SK-N-SH (cell line): Measurements from ENCODE around the gene DAPP1. TPM values are rescaled to one million over a fixed set of nuclear protein-coding genes. Genes with fewer than 3 reads are reported as not detected.

ENCODE experiments used
- CTCF ChIA-PET: fragments of 300-600, 350-600 bp; formaldehyde crosslinking; extraction: SDS; loops from one replicate; lab custom pipeline; 2021; lab: Yijun Ruan, JAX
- POLR2A ChIA-PET: fragments of 350-600 bp; sonication (Branson Sonifier 250); formaldehyde crosslinking; extraction: SDS; loops from one replicate; lab custom pipeline; 2020; ENCODE audit warnings: antibody characterized with exemption, inconsistent platforms; lab: Yijun Ruan, JAX
- DNase-seq: peaks from one replicate; pipeline ENCODE4 v3.0.0; 2012
- H2AFZ ChIP-seq: fragments of 200-600 bp; sonication (generic); 2 replicates; pipeline ENCODE4 v1.8.1; 2016; ENCODE audit warnings: antibody characterized with exemption, mild to moderate bottlenecking, low read depth
- H3F3A ChIP-seq: fragments of 200-600 bp; sonication (generic); replicated peaks from 2 replicates; pipeline ENCODE3; 2016; ENCODE audit warnings: antibody characterized with exemption, mild to moderate bottlenecking; ENCODE audit not compliant: insufficient read depth
- H3K27ac ChIP-seq, 2 experiments: fragments of 200-500 bp in 1 of 2; fragments of 200-600 bp in 1 of 2; sonication (Bioruptor generic) in 1 of 2; sonication (generic), shearing (Covaris generic) in 1 of 2; 2 replicates each; pipeline versions ENCODE4 v1.5.1 to v1.6.1; 2014 to 2016; ENCODE audit warnings: low read depth in 2 of 2, inconsistent platforms in 1 of 2, low read length in 1 of 2, mild to moderate bottlenecking in 1 of 2, mixed read lengths in 1 of 2
- H3K27me3 ChIP-seq: fragments of 200-600 bp; sonication (generic), shearing (Covaris generic); 2 replicates; pipeline ENCODE4 v1.6.1; 2016; ENCODE audit warnings: mixed run types; ENCODE audit not compliant: insufficient read depth
- H3K36me3 ChIP-seq, 2 experiments: fragments of 200-500 bp in 1 of 2; fragments of 200-600 bp in 1 of 2; sonication (Bioruptor generic) in 1 of 2; sonication (generic) in 1 of 2; replicated peaks in 1 of 2; 2 replicates each; pipeline versions ENCODE3 to v1.5.1; 2014 to 2016; ENCODE audit warnings: low read length in 1 of 2, mild to moderate bottlenecking in 1 of 2; ENCODE audit not compliant: insufficient read depth in 2 of 2, control insufficient read depth in 1 of 2
- H3K4me1 ChIP-seq, 2 experiments: fragments of 200-500 bp in 1 of 2; fragments of 200-600 bp in 1 of 2; sonication (Bioruptor generic) in 1 of 2; sonication (generic), shearing (Covaris generic) in 1 of 2; 2 replicates each; pipeline versions ENCODE4 v1.5.1 to v1.6.1; 2014 to 2016; ENCODE audit warnings: low read depth in 1 of 2, low read length in 1 of 2, mixed run types in 1 of 2; ENCODE audit not compliant: insufficient read depth in 2 of 2, control insufficient read depth in 1 of 2
- H3K4me2 ChIP-seq: fragments of 200-600 bp; sonication (generic), shearing (Covaris generic); 2 replicates; pipeline ENCODE4 v1.6.1; 2017; ENCODE audit warnings: mixed run types
- H3K4me3 ChIP-seq, 2 experiments: fragments of 200-500 bp in 1 of 2; fragments of 200-600 bp in 1 of 2; sonication (Bioruptor generic) in 1 of 2; sonication (generic), shearing (Covaris generic) in 1 of 2; 2 replicates each; pipeline versions ENCODE4 v1.5.1 to v1.8.1; 2014 to 2016; ENCODE audit warnings: low read depth in 2 of 2, inconsistent platforms in 1 of 2, low read length in 1 of 2, mild to moderate bottlenecking in 1 of 2, mixed read lengths in 1 of 2, moderate library complexity in 1 of 2
- H3K79me2 ChIP-seq: fragments of 200-600 bp; sonication (generic); 2 replicates; pipeline ENCODE4 v1.8.1; 2017; ENCODE audit warnings: mild to moderate bottlenecking; ENCODE audit not compliant: insufficient read depth
- H3K9ac ChIP-seq: fragments of 200-600 bp; sonication (generic); 2 replicates; pipeline ENCODE4 v1.6.1; 2017; ENCODE audit warnings: mixed run types
- H3K9me2 ChIP-seq: fragments of 200-600 bp; sonication (generic); 2 replicates; pipeline ENCODE4 v1.6.1; 2017; ENCODE audit warnings: mixed run types
- H3K9me3 ChIP-seq: fragments of 200-600 bp; sonication (generic); 2 replicates; pipeline ENCODE4 v1.6.1; 2017; ENCODE audit warnings: mixed run types, mild to moderate bottlenecking, moderate library complexity
- H4K20me1 ChIP-seq: fragments of 200-600 bp; sonication (generic); 2 replicates; pipeline ENCODE4 v1.6.1; 2017; ENCODE audit warnings: mild to moderate bottlenecking, mixed run types; ENCODE audit not compliant: insufficient read depth
- ELF1 ChIP-seq: IDR thresholded peaks from 2 replicates; pipeline ENCODE4 v1.4.0; 2012
- EP300 ChIP-seq, 2 experiments: IDR thresholded peaks; 2 replicates each; pipeline versions ENCODE4 v1.4.0 to v1.6.1; 2012; ENCODE audit warnings: borderline replicate concordance in 1 of 2, low read depth in 1 of 2, low read length in 1 of 2
- FOSL2 ChIP-seq: IDR thresholded peaks from 2 replicates; pipeline ENCODE4 v1.4.0; 2012; ENCODE audit warnings: low read depth, mild to moderate bottlenecking, moderate library complexity, borderline replicate concordance
- GABPA ChIP-seq: IDR thresholded peaks from 2 replicates; pipeline ENCODE4 v1.4.0; 2012; ENCODE audit warnings: low read depth, mild to moderate bottlenecking
- GATA2 ChIP-seq: sonication (generic); formaldehyde crosslinking; IDR thresholded peaks from 2 replicates; pipeline ENCODE4 v1.5.0; 2020; ENCODE audit warnings: mild to moderate bottlenecking, missing genetic modification reagents
- JUND ChIP-seq: IDR thresholded peaks from 2 replicates; pipeline ENCODE4 v1.4.0; 2012
- MEF2A ChIP-seq: IDR thresholded peaks from 2 replicates; pipeline ENCODE4 v1.4.0; 2012; ENCODE audit warnings: low read depth, borderline replicate concordance
- NFIC ChIP-seq: IDR thresholded peaks from 2 replicates; pipeline ENCODE4 v1.4.0; 2012; ENCODE audit warnings: borderline replicate concordance
- NRF1 ChIP-seq: IDR thresholded peaks from 2 replicates; pipeline ENCODE4 v1.6.1; 2012; ENCODE audit warnings: low read depth, mild to moderate bottlenecking, low read length
- POLR2AphosphoS5 ChIP-seq: IDR thresholded peaks from 2 replicates; pipeline ENCODE4 v1.6.1; 2012; ENCODE audit warnings: low read depth, low read length
- SIN3A ChIP-seq: IDR thresholded peaks from 2 replicates; pipeline ENCODE4 v1.6.1; 2012; ENCODE audit warnings: low read depth, mild to moderate bottlenecking, low read length, moderate library complexity, borderline replicate concordance
- SMC3 ChIP-seq: IDR thresholded peaks from 2 replicates; pipeline ENCODE4 v1.6.1; 2012; ENCODE audit warnings: low read depth, low read length, improper control_type of control experiment
- TAF1 ChIP-seq: IDR thresholded peaks from 2 replicates; pipeline ENCODE4 v1.6.1; 2012; ENCODE audit warnings: low read depth, mild to moderate bottlenecking, low read length, moderate library complexity, borderline replicate concordance
- YY1 ChIP-seq: IDR thresholded peaks from 2 replicates; pipeline ENCODE4 v1.4.0; 2012; ENCODE audit warnings: low read depth, mild to moderate bottlenecking
- WGBS: methylation state at CpG from one replicate; pipeline ENCODE4 v1.1.6; 2017; ENCODE audit warnings: low lambda C conversion rate; 5-methylcytosine and 5-hydroxymethylcytosine counted together
- polyA plus RNA-seq, 3 experiments: library from polyadenylated mRNA; depleted of rRNA; stranded (reverse); fragments of >200 nt; gene quantifications; 2 replicates each; pipeline ENCODE4 v1.2.3, GENCODE V29; 2012
- TF ChIP-seq, protein P1 (sequence below): fragments of 200-600 bp; sonication (generic); IDR thresholded peaks from 2 replicates; pipeline ENCODE4 v1.6.1; 2017; ENCODE audit warnings: antibody characterized with exemption, mild to moderate bottlenecking, moderate library complexity
- TF ChIP-seq, protein P2 (sequence below): IDR thresholded peaks from 2 replicates; pipeline ENCODE4; 2012
- TF ChIP-seq, protein P3 (sequence below): fragments of 150-350 bp; IDR thresholded peaks from 2 replicates; pipeline ENCODE4 v1.6.1; 2016; ENCODE audit warnings: mild to moderate bottlenecking, low read depth, low read length
- TF ChIP-seq, protein P4 (sequence below): IDR thresholded peaks from 2 replicates; pipeline ENCODE4 v1.4.0; 2012; ENCODE audit warnings: low read depth, borderline replicate concordance
- TF ChIP-seq, protein P5 (sequence below): IDR thresholded peaks from 2 replicates; pipeline ENCODE4 v1.4.0; 2012; ENCODE audit warnings: low read depth
- TF ChIP-seq, protein P6 (sequence below): IDR thresholded peaks from 2 replicates; pipeline ENCODE4 v1.6.1; 2012; ENCODE audit warnings: mild to moderate bottlenecking, low read depth, low read length, moderate library complexity

Gene DAPP1
- polyA plus RNA-seq, 1 of the 3 experiments (the other 2 are of a cell fraction), result not detected

DNA sequence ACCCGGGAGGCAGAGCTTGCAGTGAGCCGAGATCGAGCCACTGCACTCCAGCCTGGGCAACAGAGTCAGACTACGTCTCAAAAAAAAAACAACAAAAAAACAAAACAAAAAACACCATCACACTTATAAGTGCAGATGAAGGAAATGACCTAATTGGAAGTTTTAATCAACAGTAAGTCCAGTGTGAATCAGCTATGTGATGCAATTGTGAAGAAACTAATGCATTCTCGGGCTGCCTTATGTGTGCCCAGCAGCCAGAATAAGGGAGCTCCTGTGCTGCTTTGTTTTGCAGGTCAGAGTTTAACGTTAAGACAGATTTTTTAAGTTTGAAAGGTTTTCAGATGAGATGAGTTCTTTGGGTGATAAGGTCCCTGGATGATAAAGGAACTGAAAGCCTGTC lies 10.8 kb downstream of the DAPP1 start:
- Histone ChIP-seq H3K9me2 (no peaks in the 10 kb centered on the region), H3K4me3 (no peak overlapping the region), H3K9ac (no peak overlapping the region), H3K4me2 (no peak overlapping the region), H3K79me2 (no peaks in the 10 kb centered on the region), H2AFZ (no peak overlapping the region), H3K9me3 (no peaks in the 10 kb centered on the region), H3K4me1 (no peaks in the 10 kb centered on the region), H3F3A (no peaks in the 10 kb centered on the region), H3K27me3 (no peaks in the 10 kb centered on the region; the same call in 1 of the 2 replicates), H3K27ac (no peak overlapping the region), H3K36me3 (no peaks in the 10 kb centered on the region), H4K20me1 (no peaks in the 10 kb centered on the region)
- TF ChIP-seq, protein P1, sequence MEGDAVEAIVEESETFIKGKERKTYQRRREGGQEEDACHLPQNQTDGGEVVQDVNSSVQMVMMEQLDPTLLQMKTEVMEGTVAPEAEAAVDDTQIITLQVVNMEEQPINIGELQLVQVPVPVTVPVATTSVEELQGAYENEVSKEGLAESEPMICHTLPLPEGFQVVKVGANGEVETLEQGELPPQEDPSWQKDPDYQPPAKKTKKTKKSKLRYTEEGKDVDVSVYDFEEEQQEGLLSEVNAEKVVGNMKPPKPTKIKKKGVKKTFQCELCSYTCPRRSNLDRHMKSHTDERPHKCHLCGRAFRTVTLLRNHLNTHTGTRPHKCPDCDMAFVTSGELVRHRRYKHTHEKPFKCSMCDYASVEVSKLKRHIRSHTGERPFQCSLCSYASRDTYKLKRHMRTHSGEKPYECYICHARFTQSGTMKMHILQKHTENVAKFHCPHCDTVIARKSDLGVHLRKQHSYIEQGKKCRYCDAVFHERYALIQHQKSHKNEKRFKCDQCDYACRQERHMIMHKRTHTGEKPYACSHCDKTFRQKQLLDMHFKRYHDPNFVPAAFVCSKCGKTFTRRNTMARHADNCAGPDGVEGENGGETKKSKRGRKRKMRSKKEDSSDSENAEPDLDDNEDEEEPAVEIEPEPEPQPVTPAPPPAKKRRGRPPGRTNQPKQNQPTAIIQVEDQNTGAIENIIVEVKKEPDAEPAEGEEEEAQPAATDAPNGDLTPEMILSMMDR, result no peak
- TF ChIP-seq SIN3A (no peak), ELF1 (no peak), FOSL2 (no peak), GABPA (no peak), MEF2A (no peak), NFIC (no peak), SMC3 (no peak), EP300 (IDR thresholded peaks at IDR 0.05; ENCODE audit: borderline replicate concordance in 1 of 2, low read depth in 1 of 2, low read length in 1 of 2) (no peak), NRF1 (no peak), YY1 (no peak), GATA2 (no peak), TAF1 (no peak), POLR2AphosphoS5 (no peak), JUND (no peak)
- TF ChIP-seq, protein P2, sequence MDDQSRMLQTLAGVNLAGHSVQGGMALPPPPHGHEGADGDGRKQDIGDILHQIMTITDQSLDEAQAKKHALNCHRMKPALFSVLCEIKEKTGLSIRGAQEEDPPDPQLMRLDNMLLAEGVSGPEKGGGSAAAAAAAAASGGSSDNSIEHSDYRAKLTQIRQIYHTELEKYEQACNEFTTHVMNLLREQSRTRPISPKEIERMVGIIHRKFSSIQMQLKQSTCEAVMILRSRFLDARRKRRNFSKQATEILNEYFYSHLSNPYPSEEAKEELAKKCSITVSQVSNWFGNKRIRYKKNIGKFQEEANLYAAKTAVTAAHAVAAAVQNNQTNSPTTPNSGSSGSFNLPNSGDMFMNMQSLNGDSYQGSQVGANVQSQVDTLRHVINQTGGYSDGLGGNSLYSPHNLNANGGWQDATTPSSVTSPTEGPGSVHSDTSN, result no peak
- TF ChIP-seq, protein P3, sequence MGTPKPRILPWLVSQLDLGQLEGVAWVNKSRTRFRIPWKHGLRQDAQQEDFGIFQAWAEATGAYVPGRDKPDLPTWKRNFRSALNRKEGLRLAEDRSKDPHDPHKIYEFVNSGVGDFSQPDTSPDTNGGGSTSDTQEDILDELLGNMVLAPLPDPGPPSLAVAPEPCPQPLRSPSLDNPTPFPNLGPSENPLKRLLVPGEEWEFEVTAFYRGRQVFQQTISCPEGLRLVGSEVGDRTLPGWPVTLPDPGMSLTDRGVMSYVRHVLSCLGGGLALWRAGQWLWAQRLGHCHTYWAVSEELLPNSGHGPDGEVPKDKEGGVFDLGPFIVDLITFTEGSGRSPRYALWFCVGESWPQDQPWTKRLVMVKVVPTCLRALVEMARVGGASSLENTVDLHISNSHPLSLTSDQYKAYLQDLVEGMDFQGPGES, result no peak
- TF ChIP-seq, protein P4, sequence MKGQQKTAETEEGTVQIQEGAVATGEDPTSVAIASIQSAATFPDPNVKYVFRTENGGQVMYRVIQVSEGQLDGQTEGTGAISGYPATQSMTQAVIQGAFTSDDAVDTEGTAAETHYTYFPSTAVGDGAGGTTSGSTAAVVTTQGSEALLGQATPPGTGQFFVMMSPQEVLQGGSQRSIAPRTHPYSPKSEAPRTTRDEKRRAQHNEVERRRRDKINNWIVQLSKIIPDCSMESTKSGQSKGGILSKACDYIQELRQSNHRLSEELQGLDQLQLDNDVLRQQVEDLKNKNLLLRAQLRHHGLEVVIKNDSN, result no peak
- TF ChIP-seq, protein P5, sequence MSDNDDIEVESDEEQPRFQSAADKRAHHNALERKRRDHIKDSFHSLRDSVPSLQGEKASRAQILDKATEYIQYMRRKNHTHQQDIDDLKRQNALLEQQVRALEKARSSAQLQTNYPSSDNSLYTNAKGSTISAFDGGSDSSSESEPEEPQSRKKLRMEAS, result no peak
- TF ChIP-seq, protein P6, sequence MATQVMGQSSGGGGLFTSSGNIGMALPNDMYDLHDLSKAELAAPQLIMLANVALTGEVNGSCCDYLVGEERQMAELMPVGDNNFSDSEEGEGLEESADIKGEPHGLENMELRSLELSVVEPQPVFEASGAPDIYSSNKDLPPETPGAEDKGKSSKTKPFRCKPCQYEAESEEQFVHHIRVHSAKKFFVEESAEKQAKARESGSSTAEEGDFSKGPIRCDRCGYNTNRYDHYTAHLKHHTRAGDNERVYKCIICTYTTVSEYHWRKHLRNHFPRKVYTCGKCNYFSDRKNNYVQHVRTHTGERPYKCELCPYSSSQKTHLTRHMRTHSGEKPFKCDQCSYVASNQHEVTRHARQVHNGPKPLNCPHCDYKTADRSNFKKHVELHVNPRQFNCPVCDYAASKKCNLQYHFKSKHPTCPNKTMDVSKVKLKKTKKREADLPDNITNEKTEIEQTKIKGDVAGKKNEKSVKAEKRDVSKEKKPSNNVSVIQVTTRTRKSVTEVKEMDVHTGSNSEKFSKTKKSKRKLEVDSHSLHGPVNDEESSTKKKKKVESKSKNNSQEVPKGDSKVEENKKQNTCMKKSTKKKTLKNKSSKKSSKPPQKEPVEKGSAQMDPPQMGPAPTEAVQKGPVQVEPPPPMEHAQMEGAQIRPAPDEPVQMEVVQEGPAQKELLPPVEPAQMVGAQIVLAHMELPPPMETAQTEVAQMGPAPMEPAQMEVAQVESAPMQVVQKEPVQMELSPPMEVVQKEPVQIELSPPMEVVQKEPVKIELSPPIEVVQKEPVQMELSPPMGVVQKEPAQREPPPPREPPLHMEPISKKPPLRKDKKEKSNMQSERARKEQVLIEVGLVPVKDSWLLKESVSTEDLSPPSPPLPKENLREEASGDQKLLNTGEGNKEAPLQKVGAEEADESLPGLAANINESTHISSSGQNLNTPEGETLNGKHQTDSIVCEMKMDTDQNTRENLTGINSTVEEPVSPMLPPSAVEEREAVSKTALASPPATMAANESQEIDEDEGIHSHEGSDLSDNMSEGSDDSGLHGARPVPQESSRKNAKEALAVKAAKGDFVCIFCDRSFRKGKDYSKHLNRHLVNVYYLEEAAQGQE, result no peak
- no peak for DNase-seq
- POLR2A ChIA-PET, result no interaction called here
- WGBS, result 77% methylated on average over 6 of the region's 6 CpGs
- CTCF ChIA-PET, result interaction anchor here (1.7 kb wide), 1 partner anchor 19 kb away, joined by 6 read pairs; no protein-coding TSS in a partner anchor
